Right lobe of liver (tissue), 6 donors: Measurements from ENCODE around the gene IL9R. TPM values are rescaled to one million over a fixed set of nuclear protein-coding genes. Genes with fewer than 3 reads are reported as not detected.

ENCODE experiments used
- ATAC-seq, 4 donors: fragments of 200-7000 bp; cut with Tn5 transposase; one replicate each; pipeline ENCODE4 v1.9.1; 2020; ENCODE audit warnings: mild to moderate bottlenecking in 4 of 4, moderate library complexity in 4 of 4
- DNase-seq, 3 donors: peaks; one replicate each; pipeline ENCODE4 v3.0.0-alpha.2; 2020
- H3K27ac ChIP-seq, 3 donors: fragments of 200-600 bp; one replicate each; pipeline ENCODE4 v1.8.0; 2022
- H3K27me3 ChIP-seq, 2 donors: fragments of 200-600 bp; one replicate each; pipeline ENCODE4 v1.8.0; 2022
- H3K36me3 ChIP-seq, 4 donors: fragments of 200-600 bp; sonication (generic) in 1 of 4; one replicate each; pipeline versions ENCODE4 v1.5.1 to v1.8.0; 2017 to 2022; ENCODE audit warnings: control low read depth in 1 of 4
- H3K4me1 ChIP-seq, 4 donors: fragments of 200-600 bp; sonication (generic) in 1 of 4; one replicate each; pipeline versions ENCODE4 v1.5.1 to v1.8.0; 2017 to 2022; ENCODE audit warnings: control low read depth in 1 of 4
- H3K4me3 ChIP-seq, 3 donors: fragments of 200-600 bp; one replicate each; pipeline ENCODE4 v1.8.0; 2022
- H3K9me3 ChIP-seq, 4 donors: fragments of 200-600 bp; sonication (generic) in 1 of 4; one replicate each; pipeline versions ENCODE4 v1.5.1 to v1.8.0; 2017 to 2022; ENCODE audit warnings: control low read depth in 1 of 4
- CTCF ChIP-seq, 4 donors: fragments of 200-600 bp in 3 of 4; fragments of 450-650 bp in 1 of 4; IDR thresholded peaks; one replicate each; pipeline versions ENCODE4 v1.5.1 to v1.8.0; 2016 to 2022; ENCODE audit warnings: antibody characterized with exemption in 4 of 4, mild to moderate bottlenecking in 2 of 4
- POLR2A ChIP-seq: fragments of 450-650 bp; IDR thresholded peaks from one replicate; pipeline ENCODE4 v1.6.1; 2017; ENCODE audit warnings: antibody characterized with exemption, mild to moderate bottlenecking
- WGBS: methylation state at CpG from one replicate; pipeline ENCODE4 v1.1.6; 2018; ENCODE audit warnings: low coverage, low lambda C conversion rate; ENCODE audit not compliant: insufficient coverage; ENCODE audit errors: missing lambda C conversion rate; 5-methylcytosine and 5-hydroxymethylcytosine counted together
- intact Hi-C, 2 donors: fragments of 100-400 bp; cut with DNase I; formaldehyde crosslinking; loops; one replicate each; pipeline versions ENCODE4 v1.11.2 to v1.14.1; 2022
- total RNA-seq, 6 experiments: library from RNA; depleted of rRNA in 2 of 6; stranded (reverse); fragments of >200 nt in 2 of 6; fragmentation: NEBNext Ultra II Directional in 3 of 6; extraction: Animal tissue kit (Norgen Biotek cat#: 25700) in 3 of 6; gene quantifications; one replicate each; pipeline versions ENCODE4 v1.1.0 to v1.2.4, GENCODE V29; 2016 to 2023
- donor health status: DM: no; HTN: yes; CAD: no.
- donor health status: DM: no; HTN: no; CAD: no.
- donor health status: DM: no; HTN: no; CAD: no.
- donor health status: DM: no; HTN: yes; CAD: no.
- donor health status: DM: no; HTN: yes; CAD: no.

Gene IL9R
- total RNA-seq, 6 experiments from 2014 or later, result 0.18 to 0.37 (median 0.18) TPM; not detected in 3

- DNase-seq (no peak), ATAC-seq (no peak)
- Histone ChIP-seq H3K36me3 (no peaks in the 10 kb centered on the region), H3K4me1 (no peaks in the 10 kb centered on the region), H3K4me3 (no peak overlapping the region), H3K27ac (no peak overlapping the region), H3K27me3 (no peaks in the 10 kb centered on the region), H3K9me3 (no peaks in the 10 kb centered on the region)
- TF ChIP-seq POLR2A, result no peak
- TF ChIP-seq CTCF (IDR thresholded peaks at IDR 0.05), result no peak
- intact Hi-C loops, result no loop called here
- WGBS, result 79% methylated on average over 2 of the region's 3 CpGs
Observed at GRCh38 chrX:156002507-156002906, 5.0 kb downstream of the IL9R start.

- no peaks in the 10 kb centered on the region for H3K9me3 ChIP-seq
- 66% methylated on average over 3 of the region's 14 CpGs for WGBS
- H3K27ac ChIP-seq, result no peak overlapping the region
- intact Hi-C loops, result no loop called here
- ATAC-seq (no peak), DNase-seq (no peak)
- H3K36me3 ChIP-seq, result no peaks in the 10 kb centered on the region
- H3K4me1 ChIP-seq, result no peaks in the 10 kb centered on the region
- H3K4me3 ChIP-seq, result no peak overlapping the region
- no peak for TF ChIP-seq POLR2A
- no peak for TF ChIP-seq CTCF (IDR thresholded peaks at IDR 0.05)
- H3K27me3 ChIP-seq, result no peaks in the 10 kb centered on the region
Observed at GRCh38 chrX:156003486-156004185, 6.1 kb downstream of the IL9R start.

- intact Hi-C loops, result no loop called here
- ATAC-seq, result no peak
- Histone ChIP-seq H3K27ac (no peak overlapping the region), H3K27me3 (no peaks in the 10 kb centered on the region), H3K9me3 (no peaks in the 10 kb centered on the region), H3K4me1 (no peaks in the 10 kb centered on the region), H3K4me3 (no peak overlapping the region), H3K36me3 (no peaks in the 10 kb centered on the region)
- TF ChIP-seq CTCF (IDR thresholded peaks at IDR 0.05), result no peak
- no peak for TF ChIP-seq POLR2A
- no peak for DNase-seq
- 100% methylated on average over 1 of the region's 2 CpGs for WGBS
Observed at GRCh38 chrX:156004256-156004655, 6.8 kb downstream of the IL9R start.

GRCh38 chrX:156004740-156005139, 7.2 kb downstream of the IL9R start:
- H3K27ac ChIP-seq, result no peak overlapping the region
- no peaks in the 10 kb centered on the region for H3K36me3 ChIP-seq
- H3K9me3 ChIP-seq, result no peaks in the 10 kb centered on the region
- WGBS, result 56% methylated on average over 3 of the region's 3 CpGs
- intact Hi-C loops, result no loop called here
- H3K4me3 ChIP-seq, result no peak overlapping the region
- no peaks in the 10 kb centered on the region for H3K4me1 ChIP-seq
- no peak for DNase-seq
- TF ChIP-seq CTCF (IDR thresholded peaks at IDR 0.05) (no peak), POLR2A (no peak)
- no peak for ATAC-seq
- H3K27me3 ChIP-seq, result no peaks in the 10 kb centered on the region
